Measurements from ENCODE around the gene NDUFAF5.

NDUFAF5 gene

DNA sequence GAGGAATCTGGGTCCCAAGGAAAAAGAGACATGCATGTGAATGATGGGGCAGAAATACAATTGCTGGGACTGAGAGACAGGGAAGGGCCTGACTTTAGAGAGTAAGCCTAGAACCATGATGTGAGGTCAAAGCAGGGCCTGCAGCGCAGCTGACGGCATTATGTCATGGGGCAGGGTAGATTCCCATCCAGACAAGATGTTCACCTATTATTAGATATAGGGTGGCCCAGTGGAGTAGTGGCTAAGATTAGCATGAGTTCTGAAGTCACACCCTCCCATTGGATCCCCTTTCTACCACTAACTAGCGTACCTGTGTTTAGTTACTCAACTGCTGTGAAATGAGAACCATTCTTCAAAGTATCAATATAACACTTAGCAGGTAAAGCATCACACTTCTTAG, 39.6 kb downstream of the NDUFAF5 start:
- DNase-seq = no peak

DNA sequence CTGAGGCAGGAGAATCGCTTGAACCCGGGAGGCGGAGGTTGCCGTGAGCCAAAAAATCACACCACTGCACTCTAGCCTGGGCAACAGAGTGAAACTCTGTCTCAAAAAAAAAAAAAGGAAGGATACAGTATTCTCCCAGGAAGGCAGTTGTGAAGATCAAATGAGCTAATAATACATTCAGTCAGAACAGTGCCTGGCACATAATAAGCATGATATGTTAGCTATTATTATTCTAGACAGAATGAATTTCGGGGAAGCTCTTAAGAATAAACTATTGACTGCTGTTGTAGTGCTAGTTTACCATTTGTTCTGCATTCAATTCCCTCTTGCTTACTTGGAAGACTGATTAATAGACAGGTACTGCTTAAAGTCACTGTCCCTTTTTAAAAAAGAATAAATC, 40.6 kb downstream of the NDUFAF5 start:
- DNase-seq = no peak

DNA sequence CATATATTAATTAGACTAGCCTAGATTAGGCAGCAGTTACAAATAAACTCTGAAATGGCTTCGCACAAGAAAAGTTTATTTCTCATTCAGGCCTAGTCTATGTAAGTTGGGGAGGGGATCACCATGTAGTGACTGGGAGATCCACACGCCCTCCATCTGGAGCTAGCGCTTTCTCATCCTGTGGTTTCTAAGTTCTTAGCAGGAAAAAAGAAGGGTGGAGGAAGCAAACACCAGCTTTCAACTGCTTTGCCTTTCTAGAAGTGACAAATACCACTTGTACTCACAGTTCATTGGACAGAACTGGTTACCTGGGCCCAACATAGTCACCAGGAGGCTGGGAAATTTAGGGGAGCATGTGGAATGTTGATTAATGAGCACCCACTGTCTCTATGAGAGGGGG, 46.6 kb downstream of the NDUFAF5 start:
- DNase-seq = no peak

DNA sequence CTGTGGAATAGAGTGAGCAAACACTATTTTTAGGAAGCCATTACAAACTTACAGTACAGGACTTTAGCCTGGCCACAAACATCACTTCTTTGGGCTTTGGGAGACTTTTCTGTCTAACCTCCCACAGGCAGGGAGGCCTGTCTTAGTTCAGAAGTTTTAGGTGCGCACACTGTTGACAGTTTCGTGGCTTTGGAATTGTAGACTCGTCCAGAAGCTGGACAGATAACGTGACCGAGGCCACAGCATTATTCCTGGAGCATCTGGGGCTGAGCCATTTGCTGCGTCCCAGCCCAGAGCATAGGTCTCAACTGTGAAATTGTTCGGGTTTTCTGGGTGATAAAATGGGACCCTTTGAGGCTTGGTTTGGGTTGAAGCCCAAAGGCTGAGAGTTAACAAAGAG, 53.8 kb downstream of the NDUFAF5 start:
- DNase-seq = no peak

GRCh38 chr20:13839421-13840092, 54.7 kb downstream of the NDUFAF5 start:
- no peak for DNase-seq

GRCh38 chr20:13840093-13840465, 55.3 kb downstream of the NDUFAF5 start:
- DNase-seq = no peak

DNA sequence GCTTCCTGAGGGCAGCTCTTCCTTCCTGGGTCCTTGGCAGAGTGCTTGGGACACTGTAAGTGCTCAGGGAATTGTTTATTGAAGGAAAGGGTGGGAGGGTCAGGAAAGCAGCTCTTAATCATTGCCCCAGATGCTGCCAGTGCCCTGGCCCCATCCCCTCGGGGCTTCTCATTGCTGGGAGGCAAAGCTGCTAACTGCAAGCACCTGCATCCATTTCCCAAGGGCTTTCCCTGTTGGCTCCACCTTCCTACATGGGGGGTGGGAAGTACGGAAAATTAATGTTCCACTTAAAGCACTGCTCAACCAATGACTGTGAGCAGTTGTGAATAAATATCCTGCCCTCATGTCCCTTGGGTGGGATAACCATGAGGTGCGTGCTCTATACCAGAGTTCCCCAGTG, 56.4 kb downstream of the NDUFAF5 start:
- no peak for DNase-seq

DNA sequence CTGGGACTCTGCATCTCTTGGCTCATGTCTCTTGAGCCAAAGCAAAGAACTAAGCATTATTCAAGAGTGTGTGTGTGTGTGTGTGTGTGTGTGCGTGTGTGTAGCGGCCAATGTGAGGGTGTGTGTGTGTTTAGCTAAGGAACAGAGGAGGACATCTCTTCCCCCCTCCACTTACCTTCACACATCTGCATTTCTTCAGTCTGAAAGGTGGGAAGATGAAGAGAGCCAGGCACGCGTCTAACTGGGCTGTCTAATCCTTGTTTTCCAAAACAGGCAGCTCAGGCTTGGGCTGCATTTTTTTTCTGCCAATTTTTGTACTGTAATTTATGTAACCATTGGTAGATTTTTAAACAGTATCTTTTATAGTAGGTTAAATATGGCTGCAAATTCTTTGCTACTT, 59.5 kb downstream of the NDUFAF5 start:
- no peak for DNase-seq

- DNase-seq = no peak
Observed at GRCh38 chr20:13851279-13851678, 66.5 kb downstream of the NDUFAF5 start.

GRCh38 chr20:13852306-13852705, 67.5 kb downstream of the NDUFAF5 start:
- DNase-seq = no peak

DNA sequence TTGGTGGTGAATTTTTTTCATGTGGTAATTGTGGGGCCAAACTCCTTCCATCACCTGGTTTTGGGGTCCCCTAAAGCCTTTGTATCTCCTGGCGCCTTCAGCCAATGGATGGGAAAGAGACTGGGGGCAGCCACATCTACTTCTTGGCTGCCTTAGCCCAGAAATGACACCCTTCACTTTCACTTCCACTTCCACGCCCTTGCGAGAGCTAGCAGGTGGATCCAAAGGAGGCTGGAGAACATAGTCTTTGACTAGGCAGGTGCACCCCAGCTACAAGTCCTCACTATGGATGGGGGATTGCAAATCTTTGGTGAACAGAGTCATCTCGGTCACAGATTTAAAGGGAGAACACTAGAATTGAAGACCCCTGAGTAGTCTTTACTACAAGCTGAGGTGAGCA, 70.8 kb downstream of the NDUFAF5 start:
- DNase-seq = no peak

GRCh38 chr20:13856354-13856753, 71.5 kb downstream of the NDUFAF5 start:
- DNase-seq = no peak

- peak; percentile 34 for DNase-seq
Observed at GRCh38 chr20:13857304-13857703, 72.5 kb downstream of the NDUFAF5 start.

DNA sequence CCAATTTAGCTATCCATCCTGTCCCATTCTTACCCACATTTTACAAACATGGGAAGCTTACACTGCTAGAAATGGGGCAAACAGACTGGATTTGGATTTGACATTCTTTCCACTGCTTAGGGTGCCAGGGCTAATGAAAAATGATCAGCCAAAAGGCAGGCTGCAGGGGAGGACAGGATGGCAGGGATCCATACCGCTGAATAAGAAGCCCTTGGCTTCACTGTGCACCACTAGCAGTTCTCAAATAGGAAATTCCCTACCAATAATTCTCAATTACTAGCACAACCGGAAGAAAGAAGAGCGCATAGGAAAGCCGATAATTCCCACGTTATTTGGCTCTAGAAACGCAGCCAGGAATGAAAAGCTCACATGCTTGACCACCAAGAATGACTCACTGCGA, 73.1 kb downstream of the NDUFAF5 start:
- DNase-seq = no peak

GRCh38 chr20:13858439-13858838, 73.6 kb downstream of the NDUFAF5 start:
- DNase-seq = no peak

DNA sequence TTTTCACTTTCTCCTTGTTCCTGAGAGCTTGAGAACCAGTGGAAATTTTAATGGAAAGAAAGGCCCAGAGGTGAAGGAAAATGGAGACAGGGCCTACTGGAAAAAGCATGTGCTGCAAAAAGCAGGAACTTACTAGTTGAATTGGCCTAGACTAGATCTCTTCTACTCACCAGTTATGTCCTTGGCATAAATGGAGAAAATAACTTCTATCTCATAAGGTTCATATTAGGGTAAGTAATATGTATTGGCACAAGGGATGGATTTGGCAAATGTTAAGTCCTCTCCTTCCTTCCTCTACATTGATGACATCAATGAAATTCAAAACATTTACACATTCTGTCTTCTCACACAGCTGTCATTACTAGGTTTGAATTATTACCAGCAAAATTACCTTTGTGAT, 74.0 kb downstream of the NDUFAF5 start:
- DNase-seq = no peak

- no peak for DNase-seq
Observed at GRCh38 chr20:13862245-13862644, 77.4 kb downstream of the NDUFAF5 start.

DNA sequence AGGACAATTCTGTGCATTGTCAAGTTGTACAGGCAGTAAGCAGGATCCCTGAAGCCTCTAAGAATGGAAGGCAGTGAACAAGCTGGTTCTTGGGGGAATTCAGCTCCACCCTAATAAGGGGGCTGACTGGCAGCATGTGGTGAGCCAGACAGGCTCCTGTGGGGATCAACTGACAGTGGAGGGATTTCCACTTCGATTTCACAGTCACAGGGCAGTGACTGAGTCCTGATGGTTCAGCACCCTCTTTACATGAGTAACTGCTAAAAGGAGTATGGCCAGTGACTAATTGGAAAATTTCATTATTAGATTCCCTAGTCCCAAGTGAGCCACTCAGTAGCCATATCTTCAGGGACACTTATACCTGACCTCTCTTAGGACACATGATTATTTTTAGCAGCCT, 78.4 kb downstream of the NDUFAF5 start:
- no peak for DNase-seq

DNA sequence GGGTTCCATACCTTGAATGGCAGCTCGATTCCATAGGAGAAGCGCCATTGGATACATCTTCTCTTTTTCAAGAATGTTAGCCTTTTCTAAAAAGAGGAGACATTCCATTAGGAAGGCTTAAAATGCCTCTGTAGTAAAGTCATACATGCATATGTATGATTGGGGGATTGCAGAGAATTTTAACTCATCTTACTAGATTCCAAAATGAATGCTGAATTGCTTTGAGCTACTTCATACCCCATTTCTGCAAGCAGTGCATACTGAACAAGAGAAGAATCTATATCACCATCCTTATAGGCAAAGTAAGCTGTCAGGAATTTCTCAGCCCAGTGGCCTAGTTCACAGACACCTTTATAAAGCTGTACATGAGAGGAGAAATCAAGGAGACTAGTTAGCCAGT, 80.3 kb downstream of the NDUFAF5 start:
- DNase-seq = no peak

- peak; percentile 6 for DNase-seq
Observed at GRCh38 chr20:13865791-13866351, 81.0 kb downstream of the NDUFAF5 start.

DNA sequence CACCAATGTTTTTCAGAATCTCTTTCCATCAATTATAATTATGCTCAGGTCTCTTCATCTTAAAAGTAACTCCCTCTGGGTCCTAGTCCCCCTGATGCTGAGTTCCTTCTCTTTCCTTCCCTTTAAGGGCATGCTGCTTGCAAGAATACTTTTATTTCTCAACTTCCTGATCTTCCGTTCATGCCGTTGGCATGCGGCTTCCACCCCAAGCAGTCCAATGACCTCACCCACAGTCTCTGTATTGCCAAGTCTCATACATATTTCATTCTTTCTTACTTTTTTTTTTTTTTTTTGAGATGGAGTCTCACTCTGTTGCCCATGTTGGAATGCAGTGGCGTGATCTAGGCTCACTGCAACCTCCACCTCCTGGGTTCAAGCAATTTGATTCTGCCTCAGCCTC, 83.5 kb downstream of the NDUFAF5 start:
- DNase-seq = no peak

DNA sequence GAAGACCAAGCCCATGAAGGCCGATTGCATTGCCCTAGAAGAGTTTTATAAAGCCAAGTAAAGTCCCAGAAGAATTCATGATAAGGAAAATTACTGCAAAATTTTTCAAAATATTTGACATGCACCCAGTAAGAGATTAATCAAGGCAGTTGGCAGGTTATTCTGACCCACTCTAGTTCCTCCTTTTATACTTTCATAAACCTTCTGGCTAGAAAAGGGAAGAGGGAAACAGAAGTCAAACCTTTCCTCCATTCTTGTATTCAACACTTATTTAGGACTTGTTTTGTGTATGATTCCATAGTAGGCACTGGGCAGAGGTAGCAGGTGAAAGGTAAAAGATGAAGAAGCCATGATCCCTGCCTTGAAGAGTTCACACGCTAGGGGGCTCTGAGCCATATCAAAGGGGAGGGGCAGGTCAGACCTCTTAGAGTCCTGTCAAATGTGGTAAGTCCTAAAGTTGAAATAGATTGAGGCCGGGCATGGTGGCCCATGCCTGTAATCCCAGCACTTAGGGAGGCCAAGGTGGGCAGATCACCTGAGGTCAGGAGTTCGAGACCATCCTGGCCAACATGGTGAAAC, 85.4 kb downstream of the NDUFAF5 start:
- DNase-seq = no peak
